PC-9 (cell line): ENCODE measurements around the gene AP5B1.

Experiments
- EZH2 ChIP-seq: fragments of 200-600 bp; sonication (generic); IDR thresholded peaks from 2 replicates; pipeline ENCODE4 v1.8.0; 2017; ENCODE audit warnings: antibody characterized with exemption, low read depth
- TF ChIP-seq, protein P1 (sequence below): fragments of 200-600 bp; sonication (generic); conservative IDR thresholded peaks from 2 replicates; pipeline ENCODE4 v1.6.1; 2017; ENCODE audit warnings: mixed run types, antibody characterized with exemption, mild to moderate bottlenecking, moderate library complexity

DNA sequence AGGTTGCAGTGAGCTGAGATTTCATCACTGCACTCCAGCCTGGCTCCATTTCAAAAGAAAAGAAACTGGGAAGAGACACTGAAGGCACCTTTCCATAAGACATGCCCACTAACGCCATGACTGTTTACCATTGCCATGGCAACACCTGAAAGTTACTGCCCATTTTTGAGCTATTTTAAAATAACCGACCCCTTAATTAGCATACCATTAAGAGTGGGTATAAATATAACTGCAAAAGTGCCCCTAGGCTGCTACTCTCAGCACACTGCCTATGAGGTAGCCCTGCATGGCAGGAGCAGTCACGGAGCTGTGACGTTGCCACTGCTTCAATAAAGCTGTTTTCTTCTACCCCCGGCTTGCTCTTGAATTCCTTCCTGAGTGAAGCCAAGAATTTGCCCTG lies 50.3 kb downstream of the AP5B1 start:
- TF ChIP-seq EZH2: no peak
- TF ChIP-seq, protein P1, sequence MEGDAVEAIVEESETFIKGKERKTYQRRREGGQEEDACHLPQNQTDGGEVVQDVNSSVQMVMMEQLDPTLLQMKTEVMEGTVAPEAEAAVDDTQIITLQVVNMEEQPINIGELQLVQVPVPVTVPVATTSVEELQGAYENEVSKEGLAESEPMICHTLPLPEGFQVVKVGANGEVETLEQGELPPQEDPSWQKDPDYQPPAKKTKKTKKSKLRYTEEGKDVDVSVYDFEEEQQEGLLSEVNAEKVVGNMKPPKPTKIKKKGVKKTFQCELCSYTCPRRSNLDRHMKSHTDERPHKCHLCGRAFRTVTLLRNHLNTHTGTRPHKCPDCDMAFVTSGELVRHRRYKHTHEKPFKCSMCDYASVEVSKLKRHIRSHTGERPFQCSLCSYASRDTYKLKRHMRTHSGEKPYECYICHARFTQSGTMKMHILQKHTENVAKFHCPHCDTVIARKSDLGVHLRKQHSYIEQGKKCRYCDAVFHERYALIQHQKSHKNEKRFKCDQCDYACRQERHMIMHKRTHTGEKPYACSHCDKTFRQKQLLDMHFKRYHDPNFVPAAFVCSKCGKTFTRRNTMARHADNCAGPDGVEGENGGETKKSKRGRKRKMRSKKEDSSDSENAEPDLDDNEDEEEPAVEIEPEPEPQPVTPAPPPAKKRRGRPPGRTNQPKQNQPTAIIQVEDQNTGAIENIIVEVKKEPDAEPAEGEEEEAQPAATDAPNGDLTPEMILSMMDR: no peak
